Erythroblast (primary cell): ENCODE data around the gene AFF3.
"Not testable (repeated sequence)": the region's sequence is repeated elsewhere in the genome, so short reads cannot be mapped to it uniquely, and the experiment has no call there.

Experiments used
- DNase-seq, 2 experiments: peaks; one replicate each; lab custom pipeline; 2025; lab: John Stamatoyannopoulos, UW
- GATA1 ChIP-seq: IDR thresholded peaks from 2 replicates; pipeline ENCODE4 v1.6.1; 2011; ENCODE audit warnings: low read depth, mild to moderate bottlenecking, control low read depth, low read length, moderate library complexity
- POLR2A ChIP-seq: IDR thresholded peaks from 2 replicates; pipeline ENCODE4 v1.6.1; 2011; ENCODE audit warnings: mild to moderate bottlenecking, low read length

The AFF3 gene

GRCh38 chr2:99662761-99663341 lies 479.5 kb downstream of the AFF3 start:
- no peak for TF ChIP-seq GATA1
- TF ChIP-seq POLR2A: no peak
- no peak for DNase-seq

GRCh38 chr2:99661761-99662160 lies 480.6 kb downstream of the AFF3 start:
- DNase-seq: not testable (repeated sequence)

GRCh38 chr2:99660616-99661406 lies 481.6 kb downstream of the AFF3 start:
- TF ChIP-seq POLR2A (no peak), GATA1 (no peak)
- no peak for DNase-seq

GRCh38 chr2:99659874-99660273 lies 482.5 kb downstream of the AFF3 start:
- no peak for DNase-seq
- no peak for TF ChIP-seq POLR2A
- TF ChIP-seq GATA1: no peak

- TF ChIP-seq GATA1: no peak
- TF ChIP-seq POLR2A: no peak
- DNase-seq: no peak
Measured at GRCh38 chr2:99657691-99658258, 484.6 kb downstream of the AFF3 start.

- DNase-seq: no peak
- TF ChIP-seq POLR2A: no peak
- TF ChIP-seq GATA1: no peak
Measured at GRCh38 chr2:99656994-99657393, 485.4 kb downstream of the AFF3 start.

DNA sequence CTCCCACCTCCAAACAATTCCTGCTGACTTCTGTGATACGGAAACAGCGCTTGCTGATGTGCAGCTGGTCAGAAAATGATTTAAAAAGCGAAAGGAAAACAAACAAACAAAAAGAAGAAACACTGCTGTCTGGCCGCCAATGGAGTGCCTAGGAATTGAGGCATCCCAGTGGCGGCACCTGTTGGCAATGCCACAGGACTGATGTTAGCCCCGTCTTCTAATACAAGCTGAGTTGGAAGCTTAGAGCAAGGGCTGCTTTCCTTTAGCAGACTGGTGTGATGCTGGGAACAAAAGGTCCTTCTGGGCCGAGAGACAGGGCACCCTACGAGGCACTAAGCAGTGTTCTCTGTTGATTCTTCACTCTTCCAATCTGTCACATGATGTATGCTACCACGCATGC lies 489.0 kb downstream of the AFF3 start:
- DNase-seq: no peak
- TF ChIP-seq GATA1 (no peak), POLR2A (no peak)

GRCh38 chr2:99652862-99653261 lies 489.5 kb downstream of the AFF3 start:
- no peak for DNase-seq
- TF ChIP-seq GATA1 (no peak), POLR2A (no peak)

- DNase-seq: no peak
- no peak for TF ChIP-seq POLR2A
- TF ChIP-seq GATA1: no peak
Measured at GRCh38 chr2:99651930-99652670, 490.3 kb downstream of the AFF3 start.

DNA sequence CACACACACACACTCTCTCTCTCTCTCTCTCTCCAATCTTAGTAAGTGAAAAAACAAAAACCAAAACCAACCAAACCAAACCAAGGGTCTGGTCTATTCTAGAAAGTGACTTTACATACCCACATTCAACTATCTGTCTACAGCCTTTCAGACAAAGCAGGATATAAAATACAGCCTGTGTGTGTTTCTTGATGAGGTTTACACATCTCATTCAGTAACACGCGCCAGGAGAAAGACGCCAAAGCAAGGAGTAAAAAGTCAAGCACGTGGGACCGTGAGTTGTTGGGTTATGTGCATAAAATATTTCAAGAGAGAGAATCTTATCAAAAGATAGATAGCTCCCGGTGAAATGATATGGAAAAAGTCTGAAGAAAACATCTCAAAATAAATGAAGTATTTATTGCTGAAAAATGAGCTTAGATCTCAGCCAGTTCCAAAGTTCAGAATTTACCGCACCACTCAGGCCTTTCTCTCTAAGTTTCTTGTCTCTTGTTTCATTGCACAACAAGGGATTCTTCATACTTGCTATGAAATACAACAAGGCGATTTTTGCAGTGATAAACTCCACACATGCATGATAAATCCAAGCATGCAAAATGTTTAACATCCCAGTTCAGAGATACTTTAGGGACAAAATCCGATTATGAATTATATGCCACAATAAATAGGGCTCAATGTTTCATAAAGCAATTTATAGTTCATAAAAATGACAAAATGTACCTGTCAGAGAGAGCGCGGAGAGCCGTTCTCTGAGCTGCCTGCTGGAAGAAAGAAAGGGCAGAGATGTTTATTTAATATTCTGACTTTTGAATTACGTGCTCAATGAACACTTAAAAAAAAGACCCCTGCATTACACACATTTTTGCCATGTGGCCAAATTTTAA lies 493.2 kb downstream of the AFF3 start:
- no peak for DNase-seq
- TF ChIP-seq POLR2A: no peak
- no peak for TF ChIP-seq GATA1

DNA sequence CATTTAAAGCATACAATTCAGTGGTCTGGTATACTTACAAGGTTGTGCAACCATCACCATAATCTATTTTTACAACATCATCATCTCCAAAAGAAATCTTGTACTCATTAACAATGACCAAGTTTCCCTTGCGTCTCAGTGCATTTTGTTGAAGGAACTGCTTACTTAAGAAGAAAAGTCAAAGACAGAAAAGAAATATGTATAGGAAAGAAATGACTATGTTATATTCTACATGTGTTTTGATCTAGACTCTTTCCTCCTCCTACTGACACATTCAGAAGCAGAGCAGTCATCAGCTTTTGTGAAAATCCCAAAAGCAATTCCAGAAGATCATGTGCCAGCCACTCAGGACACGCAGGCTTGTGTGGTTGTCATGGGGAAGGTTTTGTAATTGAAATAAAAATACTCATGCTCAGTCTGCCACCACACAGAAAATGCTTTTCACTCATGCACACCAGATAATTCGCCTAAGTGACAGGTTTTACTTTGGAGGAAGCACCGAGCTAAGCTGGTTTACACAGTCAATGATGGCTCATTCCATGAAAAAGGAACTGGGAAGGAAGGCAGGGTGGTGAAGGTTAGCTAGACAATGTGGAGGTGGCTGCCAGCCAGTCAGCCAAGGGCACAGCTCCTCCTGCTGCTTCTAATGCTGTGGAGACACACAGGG lies 494.1 kb downstream of the AFF3 start:
- DNase-seq: no peak
- TF ChIP-seq POLR2A: no peak
- TF ChIP-seq GATA1: no peak

DNA sequence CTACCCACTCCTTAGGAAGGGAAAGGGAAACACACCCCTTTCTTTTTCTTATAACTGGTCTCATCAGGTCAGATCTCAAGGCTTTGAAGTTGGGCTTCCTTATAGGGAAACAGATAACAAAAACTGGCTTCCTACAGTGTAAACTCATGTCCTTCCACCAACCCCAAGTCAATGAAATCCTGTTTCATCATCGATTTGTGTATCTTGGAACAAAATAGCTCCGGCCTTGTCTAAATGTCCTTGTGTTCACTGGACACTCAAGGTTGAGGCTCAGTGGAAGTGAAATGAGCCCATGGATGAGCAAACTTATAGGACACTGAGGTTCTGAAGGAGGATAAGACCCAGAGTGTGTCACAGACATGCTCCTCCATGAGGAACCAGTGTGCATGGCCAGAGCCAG lies 496.4 kb downstream of the AFF3 start:
- no peak for TF ChIP-seq POLR2A
- no peak for TF ChIP-seq GATA1

GRCh38 chr2:99644419-99644787 lies 498.0 kb downstream of the AFF3 start:
- TF ChIP-seq GATA1 (no peak), POLR2A (no peak)
- no peak for DNase-seq

More for the DNA sequence above, 496.4 kb downstream of the AFF3 start:
- DNase-seq: no peak
